ENCODE measurements around the gene CBL.
A peak's percentile ranks its signal among the peaks of the same experiment; 100 is the strongest.

Gene CBL

GRCh38 chr11:119318240-119319135, 112.3 kb downstream of the CBL start:
- TF ChIP-seq MYC (IDR thresholded peaks at IDR 0.05; ENCODE audit: low read depth, low read length) (peak; percentile 74), POLR2A (IDR thresholded peaks at IDR 0.05; ENCODE audit: extremely low read depth, insufficient read length) (peak; percentile 88)
- TF ChIP-seq, protein P1, sequence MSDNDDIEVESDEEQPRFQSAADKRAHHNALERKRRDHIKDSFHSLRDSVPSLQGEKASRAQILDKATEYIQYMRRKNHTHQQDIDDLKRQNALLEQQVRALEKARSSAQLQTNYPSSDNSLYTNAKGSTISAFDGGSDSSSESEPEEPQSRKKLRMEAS (IDR thresholded peaks at IDR 0.05; ENCODE audit: low read depth, low read length): peak; percentile 16; the same call in 1 of the 2 replicates
- TF ChIP-seq, protein P2, sequence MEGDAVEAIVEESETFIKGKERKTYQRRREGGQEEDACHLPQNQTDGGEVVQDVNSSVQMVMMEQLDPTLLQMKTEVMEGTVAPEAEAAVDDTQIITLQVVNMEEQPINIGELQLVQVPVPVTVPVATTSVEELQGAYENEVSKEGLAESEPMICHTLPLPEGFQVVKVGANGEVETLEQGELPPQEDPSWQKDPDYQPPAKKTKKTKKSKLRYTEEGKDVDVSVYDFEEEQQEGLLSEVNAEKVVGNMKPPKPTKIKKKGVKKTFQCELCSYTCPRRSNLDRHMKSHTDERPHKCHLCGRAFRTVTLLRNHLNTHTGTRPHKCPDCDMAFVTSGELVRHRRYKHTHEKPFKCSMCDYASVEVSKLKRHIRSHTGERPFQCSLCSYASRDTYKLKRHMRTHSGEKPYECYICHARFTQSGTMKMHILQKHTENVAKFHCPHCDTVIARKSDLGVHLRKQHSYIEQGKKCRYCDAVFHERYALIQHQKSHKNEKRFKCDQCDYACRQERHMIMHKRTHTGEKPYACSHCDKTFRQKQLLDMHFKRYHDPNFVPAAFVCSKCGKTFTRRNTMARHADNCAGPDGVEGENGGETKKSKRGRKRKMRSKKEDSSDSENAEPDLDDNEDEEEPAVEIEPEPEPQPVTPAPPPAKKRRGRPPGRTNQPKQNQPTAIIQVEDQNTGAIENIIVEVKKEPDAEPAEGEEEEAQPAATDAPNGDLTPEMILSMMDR (IDR thresholded peaks at IDR 0.05; ENCODE audit: low read depth, low read length): no peak
- DNase-seq (ENCODE audit: low read depth): peak; percentile 95
- H3K4me3 ChIP-seq (ENCODE audit: low read depth, low read length): no peak overlapping the region

DNA sequence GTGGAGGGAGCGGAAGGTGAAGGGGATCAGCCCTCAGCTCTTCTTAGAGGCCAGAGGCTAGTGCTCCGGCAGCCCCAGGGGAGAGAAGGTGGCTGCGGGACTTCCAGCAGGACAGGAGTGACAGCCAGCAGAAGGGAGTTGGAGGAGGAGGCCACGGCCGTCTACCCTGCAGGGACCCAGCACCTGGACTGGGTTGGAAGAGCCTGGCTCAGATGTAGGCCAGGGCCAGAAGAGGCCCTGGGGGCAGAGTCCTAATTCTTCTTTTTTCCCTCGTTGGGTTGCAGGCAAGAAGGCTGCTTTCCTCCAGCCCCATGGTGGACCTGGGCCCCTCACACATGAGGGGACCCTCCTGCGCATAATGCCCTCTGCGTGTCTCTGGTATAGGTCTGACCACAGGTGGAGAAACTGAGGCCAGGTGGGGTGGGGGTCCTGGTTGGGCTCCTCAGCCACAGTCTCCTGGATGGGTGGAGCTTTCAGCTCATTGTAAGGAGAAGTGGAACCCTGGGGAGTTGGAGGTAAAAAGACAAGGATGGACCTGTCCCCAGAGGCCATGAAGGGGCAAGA, 113.1 kb downstream of the CBL start:
- H3K4me3 ChIP-seq (ENCODE audit: low read depth, low read length): no peak overlapping the region
- DNase-seq (ENCODE audit: low read depth): no peak
- TF ChIP-seq, protein P1 (IDR thresholded peaks at IDR 0.05; ENCODE audit: low read depth, low read length): no peak
- TF ChIP-seq MYC (IDR thresholded peaks at IDR 0.05; ENCODE audit: low read depth, low read length): no peak
- TF ChIP-seq POLR2A (IDR thresholded peaks at IDR 0.05; ENCODE audit: extremely low read depth, insufficient read length): no peak
- TF ChIP-seq, protein P2 (IDR thresholded peaks at IDR 0.05; ENCODE audit: low read depth, low read length): no peak

- DNase-seq (ENCODE audit: low read depth): peak; percentile 8
- no peak overlapping the region for H3K4me3 ChIP-seq (ENCODE audit: low read depth, low read length)
- TF ChIP-seq POLR2A (IDR thresholded peaks at IDR 0.05; ENCODE audit: extremely low read depth, insufficient read length): no peak
- TF ChIP-seq, protein P2 (IDR thresholded peaks at IDR 0.05; ENCODE audit: low read depth, low read length): no peak
- TF ChIP-seq, protein P1 (IDR thresholded peaks at IDR 0.05; ENCODE audit: low read depth, low read length): no peak
- no peak for TF ChIP-seq MYC (IDR thresholded peaks at IDR 0.05; ENCODE audit: low read depth, low read length)
Observed at GRCh38 chr11:119319700-119320239, 113.6 kb downstream of the CBL start.

DNA sequence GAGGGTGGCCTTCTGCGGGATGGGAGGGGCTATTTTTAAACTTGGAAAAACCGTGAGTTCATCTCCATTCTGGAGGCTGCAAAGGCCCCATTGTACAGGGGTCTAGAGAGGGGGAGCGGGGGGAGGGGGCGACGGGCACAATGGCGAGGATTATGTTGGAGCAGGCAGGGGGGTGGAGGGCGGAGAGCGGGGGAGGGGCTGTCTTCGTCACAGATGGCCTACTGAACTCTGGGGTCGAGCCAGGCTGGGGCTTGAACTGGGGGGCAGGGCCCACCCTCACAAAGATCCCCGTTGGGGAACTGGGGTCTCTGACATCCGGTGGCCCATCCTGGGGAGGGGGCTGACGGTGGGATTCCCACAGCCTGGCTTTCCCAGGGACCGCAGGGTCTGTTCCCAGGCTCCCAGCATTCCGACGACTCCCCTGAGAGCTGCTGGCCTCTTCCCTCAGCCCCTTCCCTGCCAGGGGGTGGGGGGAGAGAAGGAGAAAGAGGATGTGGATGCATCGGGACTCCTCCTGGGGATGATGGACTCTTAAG, 114.2 kb downstream of the CBL start:
- H3K4me3 ChIP-seq (ENCODE audit: low read depth, low read length): no peak overlapping the region
- TF ChIP-seq, protein P1 (IDR thresholded peaks at IDR 0.05; ENCODE audit: low read depth, low read length): no peak
- TF ChIP-seq, protein P2 (IDR thresholded peaks at IDR 0.05; ENCODE audit: low read depth, low read length): no peak

GRCh38 chr11:119320776-119321524, 114.8 kb downstream of the CBL start:
- peak; percentile 70 for DNase-seq (ENCODE audit: low read depth)
- peak overlapping the region; percentile 40 for H3K4me3 ChIP-seq (ENCODE audit: low read depth, low read length)
- TF ChIP-seq POLR2A (IDR thresholded peaks at IDR 0.05; ENCODE audit: extremely low read depth, insufficient read length): peak; percentile 51
- TF ChIP-seq, protein P2 (IDR thresholded peaks at IDR 0.05; ENCODE audit: low read depth, low read length): no peak

More for the DNA sequence above, 114.2 kb downstream of the CBL start:
- peak; percentile 14 for DNase-seq (ENCODE audit: low read depth)
